ENCODE data around the gene EFNB3.

DNA sequence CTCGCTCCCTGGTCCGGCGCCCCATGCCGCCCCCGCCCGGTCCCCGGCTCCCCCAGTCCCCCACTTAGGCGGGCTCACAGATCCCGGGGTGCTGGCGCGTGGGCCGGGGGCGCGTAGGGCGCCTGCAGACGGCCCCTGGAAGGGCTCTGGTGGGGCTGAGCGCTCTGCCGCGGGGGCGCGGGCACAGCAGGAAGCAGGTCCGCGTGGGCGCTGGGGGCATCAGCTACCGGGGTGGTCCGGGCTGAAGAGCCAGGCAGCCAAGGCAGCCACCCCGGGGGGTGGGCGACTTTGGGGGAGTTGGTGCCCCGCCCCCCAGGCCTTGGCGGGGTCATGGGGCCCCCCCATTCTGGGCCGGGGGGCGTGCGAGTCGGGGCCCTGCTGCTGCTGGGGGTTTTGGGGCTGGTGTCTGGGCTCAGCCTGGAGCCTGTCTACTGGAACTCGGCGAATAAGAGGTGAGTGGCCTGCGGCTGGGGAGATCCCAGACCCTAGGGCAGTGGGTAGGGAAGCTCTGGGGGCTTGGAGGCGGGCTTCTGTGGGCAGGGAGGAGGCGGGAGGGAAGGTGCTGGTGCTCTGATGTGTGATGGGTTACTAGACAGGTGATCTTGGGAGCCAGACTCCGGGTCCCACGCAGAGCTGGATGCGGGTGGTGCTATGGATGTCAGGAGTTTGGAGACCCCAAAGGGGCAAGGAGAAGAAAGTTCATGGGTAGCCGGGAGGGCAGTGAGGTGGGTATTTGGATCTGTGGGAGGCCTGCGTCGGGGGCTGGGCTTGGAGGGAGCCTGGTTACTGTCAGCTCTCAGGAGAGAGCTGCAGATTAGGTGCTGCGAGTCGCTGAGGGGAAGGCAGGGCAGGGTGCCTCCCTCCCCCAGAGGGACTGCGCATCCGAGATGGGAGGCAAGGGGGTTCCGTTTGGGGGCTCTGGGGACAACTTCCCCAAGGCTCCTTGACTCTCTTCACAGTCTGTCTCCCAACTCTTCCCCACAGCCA, 560 bp downstream of the EFNB3 start:
- TF ChIP-seq POLR2AphosphoS5 (IDR thresholded peaks at IDR 0.05; ENCODE audit: insufficient read depth in 1 of 2, low read depth in 1 of 2) (no peak), CTCF (IDR thresholded peaks at IDR 0.05) (no peak)

Measured in vagina (tissue), 2 donors.